Measurements from ENCODE around the gene MCC. TPM values are rescaled to one million over a fixed set of nuclear protein-coding genes. Genes with fewer than 3 reads are reported as not detected.

The MCC gene
- total and polyA plus RNA-seq, 4 donors, result 9.0 to 47.3 (median 14.7) TPM

GRCh38 chr5:113201715-113202114 lies 286.5 kb downstream of the MCC start:
- 63% methylated on average over 5 of the region's 5 CpGs for WGBS
- Histone ChIP-seq H3K4me1 (ENCODE audit: control insufficient read depth in 4 of 4, insufficient read depth in 4 of 4, low read length in 3 of 4) (peaks cover 3 to 47% (median 39%) of the 10 kb centered on the region in 4 donors), H3K4me3 (ENCODE audit: low read depth in 1 of 3, low read length in 3 of 3) (peak overlapping the region in 1 of 3 donors; percentile 43)

GRCh38 chr5:113199122-113199905 lies 288.9 kb downstream of the MCC start:
- no peaks in the 10 kb centered on the region for H3K27me3 ChIP-seq (ENCODE audit: control insufficient read depth in 4 of 4, insufficient read depth in 4 of 4, low read length in 3 of 4)
- no peaks in the 10 kb centered on the region for H3K9me3 ChIP-seq (ENCODE audit: control insufficient read depth in 4 of 4, low read length in 3 of 4)
- peak overlapping the region; percentile 54 to 60 for H3K27ac ChIP-seq (ENCODE audit: low read depth in 1 of 2, low read length in 2 of 2)
- H3K9ac ChIP-seq (ENCODE audit: low read depth in 1 of 2, low read length in 2 of 2), result no peak overlapping the region
- TF ChIP-seq EGR1 (IDR thresholded peaks at IDR 0.05; ENCODE audit: low read depth in 2 of 2) (no peak), YY1 (IDR thresholded peaks at IDR 0.05) (peak; percentile 39), FOXA1 (IDR thresholded peaks at IDR 0.05) (no peak), HNF4A (conservative IDR thresholded peaks at IDR 0.05) (peak in 1 of 2 donors; percentile 39), TAF1 (conservative IDR thresholded peaks at IDR 0.05) (no peak), RXRA (IDR thresholded peaks at IDR 0.05) (peak in 1 of 2 donors; percentile 47), ATF3 (IDR thresholded peaks at IDR 0.05) (peak; percentile 84), ZBTB33 (IDR thresholded peaks at IDR 0.05) (no peak), HNF4G (IDR thresholded peaks at IDR 0.05) (no peak), JUND (IDR thresholded peaks at IDR 0.05) (peak; percentile 88 to 89)
- 80% methylated on average over 5 of the region's 5 CpGs for WGBS
- H3K4me1 ChIP-seq (ENCODE audit: control insufficient read depth in 4 of 4, insufficient read depth in 4 of 4, low read length in 3 of 4), result peaks cover 5 to 37% (median 27%) of the 10 kb centered on the region in 4 donors
- no peak overlapping the region for H3K4me3 ChIP-seq (ENCODE audit: low read depth in 1 of 3, low read length in 3 of 3)
- DNase-seq (ENCODE audit: low spot score), result no peak
- H3K36me3 ChIP-seq (ENCODE audit: control insufficient read depth in 4 of 4, insufficient read depth in 3 of 4, low read depth in 1 of 4, low read length in 3 of 4), result no peaks in the 10 kb centered on the region

More at GRCh38 chr5:113201715-113202114, 286.5 kb downstream of the MCC start:
- Histone ChIP-seq H3K27ac (ENCODE audit: low read depth in 1 of 2, low read length in 2 of 2) (peak overlapping the region; percentile 84 to 90), H3K9ac (ENCODE audit: low read depth in 1 of 2, low read length in 2 of 2) (peak overlapping the region; percentile 5 to 80), H3K27me3 (ENCODE audit: control insufficient read depth in 4 of 4, insufficient read depth in 4 of 4, low read length in 3 of 4) (no peaks in the 10 kb centered on the region), H3K9me3 (ENCODE audit: control insufficient read depth in 4 of 4, low read length in 3 of 4) (no peaks in the 10 kb centered on the region), H3K36me3 (ENCODE audit: control insufficient read depth in 4 of 4, insufficient read depth in 3 of 4, low read depth in 1 of 4, low read length in 3 of 4) (no peaks in the 10 kb centered on the region)
- TF ChIP-seq ZBTB33 (IDR thresholded peaks at IDR 0.05) (no peak), EGR1 (IDR thresholded peaks at IDR 0.05; ENCODE audit: low read depth in 2 of 2) (no peak), TAF1 (conservative IDR thresholded peaks at IDR 0.05) (no peak), FOXA1 (IDR thresholded peaks at IDR 0.05) (no peak), CTCF (IDR thresholded peaks at IDR 0.05; ENCODE audit: low read depth, low read length, missing input control) (no peak), MAX (IDR thresholded peaks at IDR 0.05) (no peak), RXRA (IDR thresholded peaks at IDR 0.05) (no peak), JUND (IDR thresholded peaks at IDR 0.05) (no peak), RAD21 (IDR thresholded peaks at IDR 0.05) (no peak)
- DNase-seq (ENCODE audit: low spot score), result no peak

Measured in liver (tissue), 9 donors.